IPS DF 4.7 (cell line): ENCODE measurements around the gene ADAMTS5.

Experiments
- DNase-seq: peaks from one replicate; pipeline ENCODE4 v3.0.0-alpha.2; 2013; ENCODE audit warnings: low spot score; ENCODE audit errors: extremely low read depth

The ADAMTS5 gene

DNA sequence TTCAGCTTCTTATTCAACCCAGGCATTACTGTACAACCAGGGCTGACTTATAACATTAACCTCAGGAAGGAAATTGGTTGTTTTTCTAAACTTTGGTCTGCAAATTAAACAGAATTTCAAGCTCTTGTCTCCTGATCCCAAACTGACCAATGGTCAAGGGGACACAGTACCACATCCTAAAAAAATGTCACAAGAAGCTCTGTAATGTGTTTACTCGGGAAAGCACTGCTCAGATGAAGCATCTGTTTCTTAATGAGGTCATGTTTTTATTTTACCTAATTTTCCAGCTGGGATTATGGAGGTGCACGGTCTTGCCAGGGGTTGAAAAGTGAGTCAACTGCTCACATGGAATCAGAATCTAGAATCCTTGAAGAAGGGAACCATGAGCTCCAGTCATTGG, 18.7 kb downstream of the ADAMTS5 start:
- no peak for DNase-seq

DNA sequence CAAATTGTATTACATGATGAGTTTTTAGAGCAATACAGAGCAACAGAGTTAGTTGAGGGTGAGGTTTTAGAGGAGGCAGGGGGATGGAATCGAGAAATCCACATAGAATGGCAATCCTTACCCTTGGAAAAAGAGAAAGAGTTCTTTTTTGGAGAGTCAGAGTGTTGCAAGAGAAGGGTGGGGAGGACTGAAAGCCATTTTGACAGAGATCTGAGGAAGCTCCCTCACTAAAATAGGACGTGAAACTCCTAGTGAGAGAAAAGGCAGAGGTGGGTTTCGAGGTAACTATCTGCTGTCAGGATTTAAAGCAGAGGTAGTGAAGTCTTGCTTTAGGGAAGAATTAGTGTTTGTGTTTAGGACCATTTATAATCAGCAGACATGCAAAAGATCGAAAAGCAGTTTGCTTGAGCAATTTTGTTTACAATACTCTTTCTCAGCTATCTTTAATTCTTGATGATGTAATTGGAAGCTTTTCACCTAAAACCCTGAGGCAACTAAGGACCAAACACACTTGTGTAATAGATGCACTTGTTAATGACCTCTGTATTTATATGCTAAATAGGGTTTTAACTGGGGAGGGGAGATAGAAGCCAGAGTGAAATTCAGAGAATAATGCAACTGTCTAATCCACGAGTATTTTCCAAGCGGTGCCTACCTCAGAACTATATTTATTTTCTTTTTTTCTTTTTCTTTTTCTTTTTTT, 20.0 kb downstream of the ADAMTS5 start:
- DNase-seq: no peak

DNA sequence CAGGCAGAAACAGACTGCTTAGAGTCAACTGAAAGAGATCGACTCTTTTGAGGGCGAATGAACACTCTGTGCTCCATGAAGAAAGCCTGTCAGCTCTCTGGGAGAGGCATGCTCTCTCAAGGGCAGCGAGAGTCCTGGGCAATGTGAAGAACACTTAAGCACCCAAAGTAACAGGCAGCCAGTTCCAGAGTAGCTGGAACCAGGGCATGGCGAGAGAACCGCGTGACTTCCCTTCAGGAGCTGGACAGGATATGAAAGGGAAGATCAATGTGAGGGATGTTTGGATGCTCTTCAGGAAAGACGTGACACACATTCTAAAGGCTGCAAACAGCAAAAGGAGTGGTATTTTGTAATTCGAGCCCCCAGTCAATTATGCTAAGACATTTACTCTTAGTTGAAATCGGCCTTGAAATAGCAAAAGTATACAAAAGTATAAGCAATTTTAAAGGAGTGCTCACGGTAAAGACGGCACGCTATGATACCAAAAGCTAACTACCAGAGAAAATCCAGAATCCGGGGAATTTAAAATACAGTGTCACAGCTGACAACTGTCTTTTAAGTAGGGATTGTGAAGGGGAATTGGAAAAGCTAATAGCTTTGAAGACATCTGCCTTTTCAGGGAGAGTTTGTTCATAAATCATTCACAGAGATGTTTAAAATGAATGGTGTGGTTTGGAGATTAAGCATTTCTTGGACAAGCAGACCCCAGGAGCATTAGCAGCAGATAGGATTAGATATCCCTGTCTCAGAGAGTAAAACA, 20.8 kb downstream of the ADAMTS5 start:
- DNase-seq: no peak

DNA sequence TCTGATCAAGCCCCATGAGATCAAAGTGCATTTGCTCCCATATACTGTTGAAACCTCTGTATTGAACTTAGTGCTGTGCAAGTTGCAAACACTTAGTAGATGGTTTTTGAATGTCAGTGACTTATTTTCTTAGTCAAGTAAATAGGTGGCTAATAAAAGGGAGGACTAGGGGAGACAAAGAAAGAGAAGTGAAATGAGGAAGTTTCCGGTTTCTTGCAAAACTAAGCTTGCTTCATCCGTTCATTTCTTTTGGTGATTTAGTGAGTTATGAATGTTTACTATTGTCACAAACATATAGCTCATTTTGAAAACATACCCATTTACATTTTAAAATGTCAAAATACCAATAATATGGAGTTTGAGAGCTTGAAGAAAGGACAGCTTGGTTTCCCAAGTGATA, 23.0 kb downstream of the ADAMTS5 start:
- no peak for DNase-seq

DNA sequence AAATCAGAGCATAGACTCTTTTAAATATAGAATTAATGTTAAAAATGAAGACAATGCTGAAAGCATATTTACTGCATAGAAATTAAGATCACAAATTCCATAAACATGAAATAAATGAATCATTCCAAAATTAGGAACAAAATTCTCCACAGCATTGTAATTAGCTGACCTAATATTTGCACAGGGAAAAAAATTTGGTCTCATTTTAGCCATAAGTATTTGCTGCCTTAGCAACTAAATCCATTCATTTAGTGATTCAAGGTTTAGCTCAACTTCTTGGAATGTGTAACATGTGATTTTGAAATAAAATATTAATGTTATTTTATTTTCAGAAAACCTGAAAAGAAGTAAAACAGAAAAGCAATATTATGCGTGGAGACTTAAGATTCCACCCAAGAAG, 25.5 kb downstream of the ADAMTS5 start:
- no peak for DNase-seq

DNA sequence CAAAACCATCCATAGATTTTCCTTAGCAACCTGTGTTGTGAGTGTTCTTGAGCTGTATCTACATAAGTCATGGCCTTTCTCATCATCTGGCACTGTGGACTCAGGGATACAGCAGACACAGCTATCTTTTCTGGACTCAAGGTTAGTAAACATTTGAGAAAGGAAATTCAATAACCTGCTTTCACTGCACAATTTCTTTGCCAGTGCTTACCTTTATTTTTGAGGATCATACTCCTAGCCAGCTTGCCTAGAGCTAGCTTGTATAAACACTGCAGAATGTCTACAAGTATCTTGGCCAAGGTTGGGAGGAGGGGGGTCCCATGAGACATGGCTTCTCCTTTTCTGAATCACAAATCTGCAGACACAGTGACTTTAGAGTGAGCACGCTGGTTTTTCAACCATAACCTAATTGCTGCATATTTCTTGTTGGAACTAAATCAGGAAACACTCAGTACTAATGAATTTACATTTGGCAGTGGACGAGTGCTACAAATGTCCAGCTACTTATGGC, 27.2 kb downstream of the ADAMTS5 start:
- no peak for DNase-seq

DNA sequence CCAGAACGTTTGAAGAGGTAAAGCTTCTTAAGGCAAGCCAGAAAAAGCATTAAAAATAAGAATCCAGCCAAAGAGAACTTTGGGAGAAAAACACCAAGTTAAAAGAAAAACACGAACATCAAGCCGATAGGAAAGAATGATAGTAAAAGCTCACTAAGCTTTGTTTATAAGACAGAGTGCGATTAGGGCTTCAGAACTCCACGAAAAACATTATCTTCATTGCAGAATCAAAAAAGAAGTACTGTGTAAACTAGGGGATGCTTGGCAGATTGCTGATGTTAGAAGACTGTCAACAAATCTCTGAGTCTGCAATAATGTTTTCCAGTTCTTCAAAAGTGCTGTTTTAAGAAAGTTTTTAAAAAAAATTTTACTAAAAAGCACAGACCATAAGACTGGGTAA, 30.2 kb downstream of the ADAMTS5 start:
- no peak for DNase-seq

DNA sequence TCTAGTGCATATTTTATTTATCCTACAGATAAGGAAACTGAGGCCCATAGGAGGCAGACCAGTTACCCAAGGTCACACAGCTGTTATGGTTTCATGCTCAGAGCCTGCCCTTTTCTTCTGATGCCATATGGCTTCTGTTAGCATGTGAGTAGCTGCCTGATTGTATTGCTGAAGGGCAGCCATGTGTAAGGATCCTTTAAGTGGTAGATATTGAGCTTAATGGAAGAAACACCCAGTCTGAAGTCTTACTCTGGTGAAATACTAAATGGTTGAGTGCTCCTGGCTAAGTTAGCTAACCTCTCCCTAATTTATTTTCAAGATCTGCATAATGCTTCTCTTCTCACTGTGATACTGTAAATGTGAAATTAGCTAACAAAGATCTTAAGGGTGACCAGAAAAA, 30.9 kb downstream of the ADAMTS5 start:
- DNase-seq: no peak

DNA sequence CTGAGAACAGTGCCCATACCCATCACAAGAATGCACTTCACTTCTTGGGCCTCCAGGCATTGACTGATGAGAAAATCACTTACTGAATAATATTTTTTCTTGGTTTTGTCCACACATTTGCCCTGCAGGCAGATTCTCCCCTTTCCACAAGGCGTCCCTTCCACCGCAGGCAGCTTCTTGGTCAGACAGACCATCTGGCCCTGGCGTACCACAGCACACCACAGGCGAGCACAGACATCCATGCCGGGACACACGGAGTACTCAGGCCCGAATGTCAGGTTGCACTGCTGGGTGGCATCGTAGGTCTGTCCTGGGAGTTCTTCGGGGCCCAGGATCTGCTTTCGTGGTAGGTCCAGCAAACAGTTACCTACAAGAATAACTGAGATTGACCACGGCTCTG, 32.5 kb downstream of the ADAMTS5 start:
- DNase-seq: no peak

DNA sequence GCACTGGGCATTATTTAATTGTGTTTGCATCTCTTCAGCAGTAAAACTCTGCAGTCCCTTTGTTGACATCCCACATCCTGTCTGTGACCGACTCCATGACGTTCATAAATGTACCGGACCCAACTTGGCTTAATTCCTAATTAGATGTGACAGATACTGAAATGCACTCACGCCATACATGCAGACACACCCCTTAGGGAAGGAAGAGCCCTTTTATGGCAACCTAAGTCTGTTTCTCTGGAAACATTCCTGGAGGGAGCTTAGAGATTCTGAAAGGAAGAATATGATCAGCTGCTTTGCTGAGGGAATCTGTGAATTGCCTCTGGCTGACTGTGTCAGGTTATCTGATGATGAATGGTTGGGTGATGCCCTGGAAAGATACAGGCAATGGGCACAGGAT, 33.4 kb downstream of the ADAMTS5 start:
- DNase-seq: no peak

DNA sequence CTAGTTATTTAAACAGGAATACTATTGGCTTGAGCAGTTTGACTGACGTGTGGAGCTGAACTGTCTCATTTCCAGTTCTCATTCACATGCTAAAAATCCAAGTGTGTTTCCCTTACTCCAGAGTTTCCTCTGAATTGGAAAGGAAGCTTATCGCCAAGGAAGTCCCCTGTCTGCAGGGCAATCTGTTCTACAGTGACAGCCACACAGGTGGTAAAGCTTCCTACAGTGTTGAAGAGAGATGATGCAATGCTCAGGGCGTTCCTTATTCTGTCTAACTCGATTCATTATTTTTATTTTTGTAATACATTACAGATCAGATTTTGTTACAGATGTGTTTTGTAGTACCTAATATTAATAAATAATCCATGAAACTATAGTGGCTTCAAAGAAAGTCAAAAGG, 41.3 kb downstream of the ADAMTS5 start:
- no peak for DNase-seq

DNA sequence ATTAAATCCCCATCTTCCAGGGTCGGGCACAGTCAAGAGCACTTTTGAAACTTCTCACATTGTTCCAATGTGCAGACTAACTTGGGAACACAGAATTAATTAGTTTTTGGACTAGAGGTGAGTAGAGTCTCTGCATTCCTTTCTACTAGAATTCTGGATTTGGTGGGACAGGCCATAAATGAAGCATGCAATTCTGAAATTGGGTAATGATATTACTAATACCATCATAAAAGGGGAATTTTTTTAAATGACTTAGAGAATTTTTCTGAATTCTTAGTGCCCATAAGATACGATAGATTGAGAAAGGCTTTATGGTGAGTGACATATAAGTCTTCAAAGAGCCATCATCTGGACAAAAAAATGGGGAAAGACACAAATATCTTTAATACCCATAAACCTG, 41.8 kb downstream of the ADAMTS5 start:
- no peak for DNase-seq

DNA sequence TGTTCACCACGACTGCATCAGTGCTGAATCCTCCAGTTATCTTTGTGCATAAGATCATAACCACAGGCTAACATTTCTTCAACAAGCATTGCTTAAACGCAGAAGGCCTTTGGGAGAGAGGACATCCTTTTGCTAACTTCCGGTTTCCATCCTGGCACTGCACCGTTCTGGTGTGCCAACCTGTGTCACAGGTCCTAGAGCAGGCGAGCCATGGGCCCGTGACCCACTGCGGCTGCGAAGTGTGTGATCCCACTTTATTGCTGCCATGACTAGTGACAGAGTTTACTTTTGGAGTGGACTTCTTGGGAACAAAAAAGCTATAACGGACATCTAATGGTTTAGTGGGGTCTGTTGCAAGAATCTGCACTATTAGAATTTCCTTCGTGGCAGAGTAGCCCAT, 42.9 kb downstream of the ADAMTS5 start:
- DNase-seq: no peak

DNA sequence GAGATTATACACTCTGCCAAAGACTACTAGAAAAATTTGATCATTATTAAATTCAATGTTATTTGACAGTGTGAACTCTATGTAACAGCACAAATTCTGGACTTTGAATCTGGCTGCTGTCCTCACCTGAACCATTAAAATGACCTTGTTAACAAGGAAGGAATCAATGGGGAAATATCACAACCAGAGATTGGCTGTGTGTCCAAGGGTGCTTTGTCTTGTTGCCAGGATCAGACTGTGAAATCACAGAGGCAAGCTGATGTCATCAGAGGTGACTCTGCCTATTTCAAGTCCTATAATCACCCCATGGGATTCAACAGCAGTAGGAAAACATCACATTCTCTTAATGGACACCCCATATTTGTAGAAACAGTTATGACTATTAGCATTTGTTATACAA, 46.8 kb downstream of the ADAMTS5 start:
- DNase-seq: no peak

DNA sequence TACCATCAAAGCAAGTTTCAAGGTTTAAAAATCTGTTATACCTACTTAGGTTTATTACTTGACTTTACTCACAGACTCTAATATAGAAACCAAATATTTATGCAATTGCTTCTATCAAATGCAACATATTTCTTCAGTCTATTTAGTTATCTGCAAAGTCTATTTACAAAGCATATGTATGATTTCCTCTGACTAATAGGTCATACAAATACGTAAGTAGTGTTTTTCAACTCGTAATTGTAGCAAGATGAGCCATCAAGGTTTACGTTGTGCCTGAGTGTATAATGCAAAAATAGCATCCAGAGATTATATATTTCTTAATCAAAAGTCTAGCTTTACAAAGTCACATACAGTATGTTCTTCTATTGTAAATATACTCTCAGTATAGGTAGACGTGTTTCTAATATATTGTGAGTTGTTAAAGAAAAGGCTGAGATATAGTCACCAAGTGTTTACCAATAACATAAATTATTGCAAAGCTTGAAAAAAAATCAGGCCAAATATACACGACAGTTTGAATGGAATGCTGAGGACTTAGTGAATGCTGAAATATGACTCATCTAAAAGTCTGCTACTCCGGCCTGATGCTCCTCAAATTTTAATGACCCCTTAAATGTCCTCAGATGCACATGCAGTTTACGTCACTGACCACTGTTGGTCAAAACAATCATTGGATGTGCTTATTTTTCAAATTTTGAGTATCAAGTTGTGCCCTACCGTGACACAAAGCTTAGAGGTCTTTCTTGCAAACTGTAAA, 48.4 kb downstream of the ADAMTS5 start:
- no peak for DNase-seq

DNA sequence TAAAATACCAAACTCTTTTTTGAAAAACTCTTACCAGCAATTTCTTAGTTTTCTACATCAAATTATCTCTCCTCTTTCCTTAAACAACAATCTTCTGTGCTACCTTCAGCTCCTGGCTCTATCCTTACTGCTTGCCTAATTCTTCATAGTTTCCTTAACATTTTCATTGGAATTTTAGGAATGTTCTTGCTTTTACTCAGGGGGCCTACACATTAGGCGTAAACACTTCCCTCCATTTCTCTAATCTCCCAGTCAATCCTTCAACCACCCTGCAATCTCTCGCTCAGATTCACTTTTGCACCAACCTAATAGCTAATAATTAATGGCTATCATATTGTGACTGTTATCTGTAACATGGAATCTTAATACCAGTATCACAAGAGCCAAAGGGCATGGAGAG, 50.1 kb downstream of the ADAMTS5 start:
- DNase-seq: no peak

DNA sequence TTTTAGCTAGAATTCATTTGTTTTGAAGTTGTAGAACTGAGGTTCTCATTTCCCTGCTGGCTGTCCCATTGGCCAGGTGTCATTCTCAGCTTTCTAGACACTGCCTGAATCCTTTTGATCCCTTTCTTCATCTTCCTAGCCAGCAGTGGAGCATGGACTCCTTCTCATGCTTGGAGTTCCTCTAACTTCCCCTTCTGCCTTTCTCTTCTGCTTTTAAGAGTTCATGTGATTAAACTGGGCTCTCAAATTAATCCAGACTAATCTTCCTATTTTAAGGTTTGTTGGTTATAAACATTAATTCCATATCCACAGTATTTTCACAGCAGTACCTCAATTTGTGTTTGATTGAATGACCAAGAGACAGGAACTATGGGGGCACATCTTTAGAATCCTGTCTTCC, 52.3 kb downstream of the ADAMTS5 start:
- DNase-seq: no peak

DNA sequence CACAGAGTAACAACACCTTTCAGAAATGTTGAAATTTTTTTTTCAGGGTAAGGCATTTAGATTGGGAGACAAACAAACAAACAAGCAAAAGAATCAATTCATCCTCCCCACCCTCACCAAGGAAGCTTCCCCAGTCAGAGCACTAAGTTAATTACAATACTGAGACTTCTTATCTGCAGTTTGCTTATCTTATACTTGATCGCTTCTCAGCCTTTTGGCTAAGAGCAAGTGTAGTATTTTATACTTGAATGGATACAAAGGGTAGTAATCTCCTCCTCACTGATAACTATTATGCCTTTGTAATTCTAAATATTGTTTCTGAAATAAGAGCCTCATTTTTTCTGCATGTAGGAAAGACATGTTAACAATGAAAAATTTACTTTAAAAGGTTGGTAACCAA, 54.4 kb downstream of the ADAMTS5 start:
- DNase-seq: no peak

DNA sequence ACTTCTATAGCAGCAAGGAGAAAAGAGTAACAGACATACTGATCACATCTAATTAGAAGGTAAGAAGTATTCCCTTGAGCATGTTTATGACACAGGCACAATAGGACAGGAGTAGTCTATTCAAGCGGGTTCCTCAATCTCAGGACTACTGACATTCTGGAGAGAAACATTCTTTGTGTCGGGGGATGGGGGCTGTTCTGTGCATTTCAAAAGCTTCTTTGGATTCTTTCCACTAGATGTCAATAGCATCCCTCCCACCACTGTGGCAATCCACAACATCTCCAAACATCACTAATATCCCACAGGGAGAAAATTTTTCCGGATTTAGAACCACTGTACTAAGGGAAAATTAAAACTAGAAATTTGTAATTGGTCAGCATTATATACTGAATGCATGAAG, 56.9 kb downstream of the ADAMTS5 start:
- peak; percentile 58 for DNase-seq

DNA sequence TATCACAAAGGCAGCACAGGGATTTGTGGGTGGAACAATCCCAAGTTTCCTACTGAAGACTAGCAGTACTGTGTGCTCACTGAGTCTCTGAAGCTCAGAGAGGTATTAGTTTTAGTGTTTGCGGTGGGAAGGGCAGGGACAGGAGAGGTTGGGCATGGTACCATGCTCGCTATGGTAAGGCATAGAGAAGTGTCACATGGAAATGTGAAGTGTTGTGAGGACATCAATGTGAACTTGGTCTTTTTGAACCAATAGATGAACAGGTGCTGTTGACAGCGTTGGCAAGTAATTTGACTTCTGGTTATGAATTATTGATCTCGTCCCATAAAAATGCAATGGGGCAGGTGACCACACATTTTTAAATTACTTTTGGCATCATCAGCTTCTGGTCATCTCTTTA, 65.9 kb downstream of the ADAMTS5 start:
- DNase-seq: no peak

DNA sequence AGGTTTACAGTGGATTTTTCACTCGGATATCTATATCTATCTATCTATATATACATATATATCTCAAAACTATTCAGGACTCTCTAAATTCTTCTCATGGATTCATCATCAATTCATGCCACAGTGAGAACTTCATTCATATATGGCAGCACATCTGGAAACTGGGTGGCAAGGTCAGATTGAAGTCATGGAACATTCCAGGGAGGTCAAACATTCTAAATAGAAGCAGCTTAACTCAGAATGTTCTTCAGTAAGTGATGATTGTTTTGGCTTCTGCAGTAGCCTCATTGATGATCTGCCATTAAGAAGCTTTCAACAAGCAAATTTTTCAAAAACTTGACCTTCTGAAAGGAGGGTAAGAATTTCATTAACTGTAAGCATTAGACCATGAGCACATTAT, 74.7 kb downstream of the ADAMTS5 start:
- no peak for DNase-seq

DNA sequence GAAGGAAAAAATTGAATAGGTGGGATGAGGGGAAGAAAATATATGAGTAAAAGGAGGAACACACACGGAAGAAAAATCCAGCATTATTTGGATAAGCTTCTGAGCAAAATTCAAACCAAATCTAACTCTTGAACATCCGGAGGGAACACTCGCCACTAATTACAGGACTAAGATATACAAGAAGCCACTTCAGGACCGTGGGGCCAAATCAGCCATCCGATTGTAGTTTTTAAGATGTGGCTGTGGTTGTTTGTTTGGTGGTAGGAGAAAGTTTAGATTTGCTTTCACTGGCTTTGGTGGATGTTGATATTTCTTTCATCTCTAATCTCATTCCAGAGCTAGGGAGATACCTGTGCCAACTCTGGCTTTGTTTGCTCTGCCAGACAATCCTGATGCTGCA, 78.0 kb downstream of the ADAMTS5 start:
- DNase-seq: no peak
